Stromal cell of bone marrow (primary cell): ENCODE results near the gene OTOP1.
"Not testable (repeated sequence)": the region's sequence is repeated elsewhere in the genome, so short reads cannot be mapped to it uniquely, and the experiment has no call there.

ENCODE experiments used
- DNase-seq: peaks from one replicate; pipeline ENCODE4 v3.0.0-alpha.2; 2012; ENCODE audit warnings: low read depth

OTOP1 gene

GRCh38 chr4:4160956-4161665 lies 65.6 kb downstream of the OTOP1 start:
- DNase-seq, result not testable (repeated sequence)

- not testable (repeated sequence) for DNase-seq
Measured at GRCh38 chr4:4145622-4146021, 81.1 kb downstream of the OTOP1 start.

- not testable (repeated sequence) for DNase-seq
Measured at GRCh38 chr4:4143376-4143775, 83.4 kb downstream of the OTOP1 start.

GRCh38 chr4:4142679-4143078 lies 84.0 kb downstream of the OTOP1 start:
- DNase-seq, result not testable (repeated sequence)

GRCh38 chr4:4141186-4141585 lies 85.5 kb downstream of the OTOP1 start:
- DNase-seq, result not testable (repeated sequence)
